GM12892 (cell line): ENCODE data around the gene TACC2.

Experiments
- POLR2A ChIP-seq: IDR thresholded peaks from 2 replicates; pipeline ENCODE4 v1.6.1; 2011; ENCODE audit warnings: low read depth, low read length, control low read depth
- POLR2AphosphoS5 ChIP-seq: IDR thresholded peaks from 2 replicates; pipeline ENCODE4 v1.6.1; 2011; ENCODE audit warnings: low read depth, low read length, control low read depth
- TAF1 ChIP-seq: IDR thresholded peaks from 2 replicates; pipeline ENCODE4 v1.6.1; 2011; ENCODE audit warnings: low read depth, mild to moderate bottlenecking, control low read depth, low read length, borderline replicate concordance

DNA sequence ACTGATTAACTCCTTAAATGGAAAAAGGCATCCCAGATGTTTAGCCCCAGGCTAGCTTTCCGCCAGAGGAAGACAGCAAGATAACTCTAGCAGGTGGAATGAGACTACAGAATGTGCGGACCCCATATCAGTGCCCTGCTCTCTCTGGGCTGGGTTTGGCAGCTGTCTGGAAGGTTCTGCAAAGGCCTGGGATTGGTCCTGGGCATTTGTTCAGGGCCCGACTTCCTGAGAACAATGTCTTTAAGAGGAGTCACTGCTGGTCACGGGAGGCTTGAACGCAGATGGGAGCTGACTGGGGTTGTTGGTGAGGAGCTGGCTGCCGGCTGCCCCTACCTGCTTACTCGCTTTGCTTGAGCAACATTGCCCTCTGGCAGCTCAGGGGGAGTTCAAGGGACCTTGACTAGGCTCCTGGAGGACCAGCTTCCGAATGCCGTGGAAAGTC, 151.5 kb downstream of the TACC2 start:
- no peak for TF ChIP-seq POLR2AphosphoS5
- no peak for TF ChIP-seq POLR2A
- no peak for TF ChIP-seq TAF1
